Fibroblast of mammary gland (primary cell): ENCODE data around the gene SAPCD2.

Experiments used
- DNase-seq: peaks from one replicate; pipeline ENCODE4 v3.0.0-alpha.2; 2010; ENCODE audit warnings: low read depth
- H3K4me3 ChIP-seq: 2 replicates; pipeline ENCODE4 v1.5.1; 2011; ENCODE audit warnings: low read depth, mild to moderate bottlenecking, low read length, moderate library complexity; ENCODE audit not compliant: control insufficient read depth
- CTCF ChIP-seq: conservative IDR thresholded peaks from 2 replicates; pipeline ENCODE4 v1.5.1; 2011; ENCODE audit warnings: low read depth, low read length, inconsistent platforms; ENCODE audit not compliant: control insufficient read depth, insufficient read depth

Gene SAPCD2

DNA sequence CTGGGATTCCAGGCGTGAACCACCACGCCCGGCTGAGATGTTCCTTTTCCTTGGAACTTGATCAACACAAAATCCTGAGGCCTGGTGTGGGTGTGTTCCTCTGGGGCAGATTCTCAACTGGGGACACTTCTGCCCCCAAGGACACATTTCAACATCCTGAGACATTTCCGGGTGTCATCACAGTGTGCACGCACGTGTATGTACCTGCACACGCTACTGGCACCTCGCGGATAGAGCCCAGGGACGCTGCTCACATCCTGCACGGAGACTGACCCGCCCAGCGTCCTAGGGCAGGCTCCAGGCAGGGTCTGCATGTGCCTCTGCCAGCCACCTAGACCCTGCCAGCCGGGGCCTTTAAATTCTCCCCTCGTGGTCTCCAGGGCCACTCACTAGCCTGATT, 8.0 kb downstream of the SAPCD2 start:
- no peak overlapping the region for H3K4me3 ChIP-seq
- no peak for DNase-seq
- no peak for TF ChIP-seq CTCF

GRCh38 chr9:137058521-137059234, 11.7 kb downstream of the SAPCD2 start:
- TF ChIP-seq CTCF, result no peak
- H3K4me3 ChIP-seq, result no peak overlapping the region
- no peak for DNase-seq

GRCh38 chr9:137057545-137057944, 12.8 kb downstream of the SAPCD2 start:
- no peak for TF ChIP-seq CTCF
- no peak overlapping the region for H3K4me3 ChIP-seq
- DNase-seq, result no peak

DNA sequence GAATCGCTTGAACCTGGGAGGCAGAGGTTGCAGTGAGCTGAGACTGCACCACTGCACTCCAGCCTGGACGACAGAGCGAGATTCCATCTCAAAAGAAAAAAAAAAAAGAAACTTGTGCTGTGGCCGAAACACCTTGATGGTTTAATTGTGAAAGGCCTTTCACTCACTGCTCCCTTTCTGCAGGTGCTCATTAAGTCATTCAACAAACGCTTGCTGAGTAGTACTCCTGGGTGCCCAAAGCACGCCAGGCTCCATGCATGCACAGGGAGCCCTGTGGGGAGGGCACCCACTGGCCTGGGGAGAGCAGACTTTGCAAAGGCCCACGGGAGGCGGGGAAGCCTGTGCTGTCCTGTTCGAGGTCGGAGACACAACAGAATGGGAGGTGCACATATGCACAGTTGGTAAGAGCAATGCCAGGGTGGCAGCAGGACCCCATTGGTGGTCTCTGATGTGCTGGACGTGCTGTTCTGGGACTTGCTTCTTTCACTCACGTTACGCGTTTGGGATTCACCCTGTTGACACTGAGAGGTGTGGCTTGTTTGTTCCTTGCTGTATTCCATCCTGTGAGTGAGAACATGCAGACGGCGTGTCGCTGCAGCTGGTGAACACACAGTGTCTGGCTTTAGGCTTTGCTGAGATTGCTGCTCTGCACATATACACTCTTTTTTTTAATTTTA, 13.5 kb downstream of the SAPCD2 start:
- H3K4me3 ChIP-seq, result no peak overlapping the region
- DNase-seq, result no peak
- TF ChIP-seq CTCF, result no peak

DNA sequence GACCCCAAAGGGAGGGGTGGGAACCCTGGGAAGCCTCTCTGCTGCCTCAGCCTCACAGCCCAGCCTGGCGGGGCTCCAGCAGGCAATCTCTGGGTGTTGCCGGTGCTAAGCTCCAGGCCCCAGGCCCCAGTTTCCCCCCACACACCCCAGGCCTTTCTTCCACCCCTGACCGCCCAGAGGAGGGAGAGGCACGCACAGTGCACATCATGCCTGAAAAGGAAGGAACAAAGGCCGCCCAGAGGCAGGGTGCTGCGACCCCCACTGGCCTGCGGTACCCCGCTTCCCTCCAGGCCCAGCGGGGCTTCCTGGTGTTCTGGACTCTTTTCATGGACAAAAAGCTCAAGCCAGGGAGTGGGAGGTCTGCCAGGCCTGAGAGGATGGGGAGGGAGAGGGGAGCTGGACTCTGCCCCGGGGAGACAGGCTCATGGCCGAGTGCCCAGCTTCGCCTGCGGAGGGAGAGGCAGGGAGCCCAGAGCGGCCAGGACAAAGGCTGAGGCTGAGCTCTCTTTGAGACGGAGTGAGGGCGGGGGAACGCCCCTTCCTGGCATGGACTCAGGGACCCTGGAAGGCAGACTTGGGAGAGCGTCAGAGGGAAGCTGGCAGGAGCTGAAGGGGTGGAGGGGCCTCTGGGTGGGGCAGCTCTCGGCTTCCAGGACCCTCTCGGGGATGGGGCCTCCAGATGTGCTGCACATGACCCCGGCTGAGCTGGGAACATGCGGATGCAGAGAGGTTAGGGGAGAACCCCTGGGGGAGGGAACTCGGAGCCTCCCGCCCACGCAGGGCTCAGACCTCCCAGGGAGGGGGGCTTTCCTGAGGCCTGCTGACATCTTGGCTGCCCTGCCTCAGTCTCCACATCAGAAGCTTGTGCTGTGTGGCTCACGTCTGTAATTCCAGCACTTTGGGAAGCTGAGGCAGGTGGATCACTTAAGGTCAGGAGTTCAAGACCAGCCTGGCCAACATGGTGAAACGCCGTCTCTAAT, 14.7 kb downstream of the SAPCD2 start:
- peak; percentile 71 for DNase-seq
- no peak overlapping the region for H3K4me3 ChIP-seq
- TF ChIP-seq CTCF, result no peak

GRCh38 chr9:137054932-137055384, 15.4 kb downstream of the SAPCD2 start:
- H3K4me3 ChIP-seq, result no peak overlapping the region
- TF ChIP-seq CTCF, result no peak
- no peak for DNase-seq
